Measurements from ENCODE around the gene XRCC5.
"Not testable (repeated sequence)": the region's sequence is repeated elsewhere in the genome, so short reads cannot be mapped to it uniquely, and the experiment has no call there.

XRCC5 gene

GRCh38 chr2:216201692-216202306, 92.7 kb downstream of the XRCC5 start:
- no peak for DNase-seq (ENCODE audit: low spot score)

- DNase-seq (ENCODE audit: low spot score), result no peak
Observed at GRCh38 chr2:216202626-216203250, 93.6 kb downstream of the XRCC5 start.

- no peak for DNase-seq (ENCODE audit: low spot score)
Observed at GRCh38 chr2:216205486-216205885, 96.3 kb downstream of the XRCC5 start.

- DNase-seq (ENCODE audit: low spot score), result no peak
Observed at GRCh38 chr2:216206041-216206703, 97.0 kb downstream of the XRCC5 start.

- no peak for DNase-seq (ENCODE audit: low spot score)
Observed at GRCh38 chr2:216206821-216207220, 97.7 kb downstream of the XRCC5 start.

- DNase-seq (ENCODE audit: low spot score), result not testable (repeated sequence)
Observed at GRCh38 chr2:216208661-216209060, 99.5 kb downstream of the XRCC5 start.

GRCh38 chr2:216210701-216211540, 101.8 kb downstream of the XRCC5 start:
- peak; percentile 68 for DNase-seq (ENCODE audit: low spot score)

GRCh38 chr2:216211614-216212145, 102.5 kb downstream of the XRCC5 start:
- no peak for DNase-seq (ENCODE audit: low spot score)

- DNase-seq (ENCODE audit: low spot score), result no peak
Observed at GRCh38 chr2:216214768-216215167, 105.6 kb downstream of the XRCC5 start.

- no peak for DNase-seq (ENCODE audit: low spot score)
Observed at GRCh38 chr2:216215658-216216390, 106.7 kb downstream of the XRCC5 start.

- DNase-seq (ENCODE audit: low spot score), result peak; percentile 50
Observed at GRCh38 chr2:216216951-216217903, 108.1 kb downstream of the XRCC5 start.

GRCh38 chr2:216217904-216218260, 108.7 kb downstream of the XRCC5 start:
- no peak for DNase-seq (ENCODE audit: low spot score)

GRCh38 chr2:216219861-216220260, 110.7 kb downstream of the XRCC5 start:
- DNase-seq (ENCODE audit: low spot score), result no peak

- no peak for DNase-seq (ENCODE audit: low spot score)
Observed at GRCh38 chr2:216220976-216221375, 111.8 kb downstream of the XRCC5 start.

- peak; percentile 60 for DNase-seq (ENCODE audit: low spot score)
Observed at GRCh38 chr2:216221811-216222210, 112.7 kb downstream of the XRCC5 start.

GRCh38 chr2:216222650-216223352, 113.7 kb downstream of the XRCC5 start:
- DNase-seq (ENCODE audit: low spot score), result peak; percentile 37

GRCh38 chr2:216224388-216224787, 115.2 kb downstream of the XRCC5 start:
- no peak for DNase-seq (ENCODE audit: low spot score)

- DNase-seq (ENCODE audit: low spot score), result no peak
Observed at GRCh38 chr2:216229277-216229914, 120.2 kb downstream of the XRCC5 start.

- no peak for DNase-seq (ENCODE audit: low spot score)
Observed at GRCh38 chr2:216231867-216232266, 122.7 kb downstream of the XRCC5 start.
